ENCODE measurements around the gene MGMT. TPM values are rescaled to one million over a fixed set of nuclear protein-coding genes. Genes with fewer than 3 reads are reported as not detected.

The MGMT gene
- total RNA-seq, 1 experiment from 2014 or later, result 21.2 TPM

DNA sequence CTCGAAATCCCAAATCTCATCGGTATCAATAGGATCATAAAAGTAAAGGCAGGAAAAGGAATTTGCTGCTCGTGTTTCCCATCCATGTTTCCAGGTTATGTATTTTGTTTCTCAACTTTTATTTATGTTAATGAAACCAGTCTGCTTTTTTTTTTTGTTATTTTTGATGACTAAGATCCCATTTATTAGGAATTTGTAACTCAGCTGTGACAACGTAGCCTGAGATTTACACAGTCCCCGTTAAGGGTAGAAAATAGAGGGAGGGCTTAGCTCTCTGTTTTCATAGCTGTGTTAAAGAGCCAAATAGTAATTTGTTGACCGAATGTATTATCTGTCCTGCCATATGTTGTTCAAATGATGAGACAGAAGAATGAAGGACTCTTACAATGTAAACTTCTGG, 164.0 kb downstream of the MGMT start:
- DNase-seq, result no peak
- H3K4me3 ChIP-seq, result no peak overlapping the region
- CTCF ChIA-PET, result no interaction called here
- TF ChIP-seq, protein P1, sequence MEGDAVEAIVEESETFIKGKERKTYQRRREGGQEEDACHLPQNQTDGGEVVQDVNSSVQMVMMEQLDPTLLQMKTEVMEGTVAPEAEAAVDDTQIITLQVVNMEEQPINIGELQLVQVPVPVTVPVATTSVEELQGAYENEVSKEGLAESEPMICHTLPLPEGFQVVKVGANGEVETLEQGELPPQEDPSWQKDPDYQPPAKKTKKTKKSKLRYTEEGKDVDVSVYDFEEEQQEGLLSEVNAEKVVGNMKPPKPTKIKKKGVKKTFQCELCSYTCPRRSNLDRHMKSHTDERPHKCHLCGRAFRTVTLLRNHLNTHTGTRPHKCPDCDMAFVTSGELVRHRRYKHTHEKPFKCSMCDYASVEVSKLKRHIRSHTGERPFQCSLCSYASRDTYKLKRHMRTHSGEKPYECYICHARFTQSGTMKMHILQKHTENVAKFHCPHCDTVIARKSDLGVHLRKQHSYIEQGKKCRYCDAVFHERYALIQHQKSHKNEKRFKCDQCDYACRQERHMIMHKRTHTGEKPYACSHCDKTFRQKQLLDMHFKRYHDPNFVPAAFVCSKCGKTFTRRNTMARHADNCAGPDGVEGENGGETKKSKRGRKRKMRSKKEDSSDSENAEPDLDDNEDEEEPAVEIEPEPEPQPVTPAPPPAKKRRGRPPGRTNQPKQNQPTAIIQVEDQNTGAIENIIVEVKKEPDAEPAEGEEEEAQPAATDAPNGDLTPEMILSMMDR (conservative IDR thresholded peaks at IDR 0.05), result no peak
- TF ChIP-seq EZH2 (IDR thresholded peaks at IDR 0.05; ENCODE audit: low read depth), result no peak
- no peaks in the 10 kb centered on the region for H3K9me3 ChIP-seq (ENCODE audit: insufficient read depth, low read depth)
- H3K79me2 ChIP-seq (ENCODE audit: low read depth), result no peaks in the 10 kb centered on the region
- no peaks in the 10 kb centered on the region for H4K20me1 ChIP-seq (ENCODE audit: insufficient read depth)
- intact Hi-C loops (cut with micrococcal nuclease; ENCODE audit: unreplicated experiment), result no loop called here
- H3F3A ChIP-seq (ENCODE audit: insufficient read depth, low read depth), result no peaks in the 10 kb centered on the region
- BruUV-seq (replicated peaks), result no TSS peak
- H2AFZ ChIP-seq, result no peak overlapping the region
- no peaks in the 10 kb centered on the region for H3K9me2 ChIP-seq (ENCODE audit: insufficient read depth)
- POLR2A ChIA-PET (ENCODE audit: unreplicated experiment), result no interaction called here
- H3K36me3 ChIP-seq (ENCODE audit: low read depth), result no peaks in the 10 kb centered on the region
- H3K4me2 ChIP-seq, result no peak overlapping the region
- H3K27me3 ChIP-seq (ENCODE audit: insufficient read depth, low read depth), result no peaks in the 10 kb centered on the region
- no peak overlapping the region for H3K27ac ChIP-seq
- no peaks in the 10 kb centered on the region for H3K4me1 ChIP-seq (replicated peaks; ENCODE audit: insufficient read depth)

DNA sequence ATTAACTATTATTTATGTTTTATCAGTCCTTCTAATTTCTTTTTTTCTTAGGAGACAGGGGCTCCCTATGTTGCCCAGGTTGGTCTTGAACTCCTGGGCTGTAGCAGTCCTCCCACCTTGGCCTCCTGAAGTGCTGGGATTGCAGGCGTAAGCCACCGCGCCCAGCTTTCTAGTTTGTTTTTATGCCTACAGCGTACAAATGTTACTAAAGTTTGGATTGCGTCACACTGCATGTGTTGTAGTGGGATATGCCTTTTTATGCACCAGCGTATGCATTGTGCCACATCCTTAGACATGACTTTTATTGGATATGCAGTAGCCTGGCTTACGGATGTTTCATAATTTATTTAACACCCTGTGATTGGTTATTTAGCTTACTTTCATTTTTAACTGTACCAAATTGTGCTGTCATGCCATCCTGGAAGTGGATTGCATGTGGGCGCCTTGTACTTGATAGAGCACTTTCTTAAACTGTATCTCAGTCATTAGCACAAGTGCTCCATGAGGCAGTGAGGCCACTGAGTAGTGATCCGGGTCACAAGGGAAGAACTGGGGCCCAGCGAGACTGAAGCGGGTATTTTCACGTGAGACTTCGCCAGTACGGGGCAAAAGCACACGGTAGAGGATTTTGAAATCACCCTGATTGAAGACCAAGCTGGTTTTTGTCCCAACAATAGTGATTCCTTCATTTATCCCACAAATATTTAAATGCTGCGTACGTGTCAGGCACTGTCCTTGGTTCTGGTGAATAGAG, 165.0 kb downstream of the MGMT start:
- Histone ChIP-seq H3K79me2 (ENCODE audit: low read depth) (no peaks in the 10 kb centered on the region), H3K27me3 (ENCODE audit: insufficient read depth, low read depth) (no peaks in the 10 kb centered on the region), H3K4me2 (no peak overlapping the region), H2AFZ (no peak overlapping the region), H3F3A (ENCODE audit: insufficient read depth, low read depth) (no peaks in the 10 kb centered on the region), H4K20me1 (ENCODE audit: insufficient read depth) (no peaks in the 10 kb centered on the region), H3K4me3 (no peak overlapping the region), H3K9me3 (ENCODE audit: insufficient read depth, low read depth) (no peaks in the 10 kb centered on the region), H3K27ac (no peak overlapping the region), H3K9me2 (ENCODE audit: insufficient read depth) (no peaks in the 10 kb centered on the region), H3K4me1 (replicated peaks; ENCODE audit: insufficient read depth) (no peaks in the 10 kb centered on the region), H3K36me3 (ENCODE audit: low read depth) (no peaks in the 10 kb centered on the region)
- TF ChIP-seq, protein P1 (conservative IDR thresholded peaks at IDR 0.05), result no peak
- TF ChIP-seq EZH2 (IDR thresholded peaks at IDR 0.05; ENCODE audit: low read depth), result no peak
- DNase-seq, result no peak
- intact Hi-C loops (cut with micrococcal nuclease; ENCODE audit: unreplicated experiment), result no loop called here
- POLR2A ChIA-PET (ENCODE audit: unreplicated experiment), result interaction anchor here (0.7 kb wide), 1 partner anchor 36 kb away, joined by 3 read pairs; no protein-coding TSS in a partner anchor
- no TSS peak for BruUV-seq (replicated peaks)
- CTCF ChIA-PET, result no interaction called here

DNA sequence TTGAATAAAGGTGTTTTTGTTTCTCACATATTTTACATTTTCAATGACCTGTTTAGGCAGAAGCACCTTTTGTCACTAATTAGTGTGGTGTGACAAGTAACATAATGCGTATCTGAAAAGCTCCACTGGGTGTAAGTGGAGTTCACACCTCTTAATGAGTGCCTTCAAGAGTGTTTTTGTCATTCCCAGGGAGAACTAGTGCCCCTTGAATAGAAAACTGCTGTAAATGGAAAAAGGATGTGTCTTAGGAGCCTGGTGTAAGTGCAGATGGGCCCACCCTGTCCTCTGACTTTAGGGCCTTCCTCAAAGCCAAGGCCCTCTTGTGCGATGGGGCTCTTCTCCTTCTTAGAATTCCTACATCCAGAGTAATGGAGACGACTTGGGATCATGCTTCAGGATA, 170.0 kb downstream of the MGMT start:
- CTCF ChIA-PET, result no interaction called here
- POLR2A ChIA-PET (ENCODE audit: unreplicated experiment), result no interaction called here

More for the DNA sequence above, 170.0 kb downstream of the MGMT start:
- Histone ChIP-seq H3K36me3 (ENCODE audit: low read depth) (no peaks in the 10 kb centered on the region), H4K20me1 (ENCODE audit: insufficient read depth) (no peaks in the 10 kb centered on the region), H3K4me3 (no peak overlapping the region), H3K9me3 (ENCODE audit: insufficient read depth, low read depth) (no peaks in the 10 kb centered on the region), H3K9me2 (ENCODE audit: insufficient read depth) (no peaks in the 10 kb centered on the region), H3K27ac (no peak overlapping the region), H3K4me1 (replicated peaks; ENCODE audit: insufficient read depth) (no peaks in the 10 kb centered on the region), H3K27me3 (ENCODE audit: insufficient read depth, low read depth) (no peaks in the 10 kb centered on the region), H2AFZ (no peak overlapping the region), H3F3A (ENCODE audit: insufficient read depth, low read depth) (no peaks in the 10 kb centered on the region), H3K79me2 (ENCODE audit: low read depth) (no peaks in the 10 kb centered on the region), H3K4me2 (no peak overlapping the region)
- intact Hi-C loops (cut with micrococcal nuclease; ENCODE audit: unreplicated experiment), result no loop called here
- BruUV-seq (replicated peaks), result no TSS peak
- no peak for DNase-seq
- TF ChIP-seq, protein P1 (conservative IDR thresholded peaks at IDR 0.05), result no peak
- no peak for TF ChIP-seq EZH2 (IDR thresholded peaks at IDR 0.05; ENCODE audit: low read depth)

All from PC-9 (cell line).